Lower leg skin (tissue), 4 donors: Measurements from ENCODE around the gene REM2. TPM values are rescaled to one million over a fixed set of nuclear protein-coding genes. Genes with fewer than 3 reads are reported as not detected.

Experiments used
- DNase-seq, 2 donors: peaks; one replicate each; pipeline ENCODE4 v3.0.0-alpha.2; 2019; ENCODE audit warnings: low spot score in 2 of 2
- H3K4me3 ChIP-seq: fragments of 200-600 bp; sonication (generic); 2 replicates; pipeline ENCODE4 v1.5.1; 2017; ENCODE audit warnings: mild to moderate bottlenecking, low read depth; ENCODE audit not compliant: poor library complexity, severe bottlenecking
- CTCF ChIP-seq, 3 donors: fragments of 450-650 bp; IDR thresholded peaks; one replicate each; pipeline ENCODE4 v1.5.1; 2016; ENCODE audit warnings: antibody characterized with exemption in 3 of 3, mild to moderate bottlenecking in 3 of 3, moderate library complexity in 2 of 3
- POLR2A ChIP-seq, 2 donors: fragments of 450-650 bp; IDR thresholded peaks; one replicate each; pipeline ENCODE4 v1.6.1; 2016 to 2017; ENCODE audit warnings: antibody characterized with exemption in 2 of 2, mild to moderate bottlenecking in 1 of 2, moderate library complexity in 1 of 2
- WGBS, 2 donors: methylation state at CpG; one replicate each; pipeline ENCODE4 v1.1.5; 2018; 5-methylcytosine and 5-hydroxymethylcytosine counted together
- intact Hi-C: fragments of 100-400 bp; cut with DNase I; formaldehyde crosslinking; loops from one replicate; pipeline ENCODE4 v1.15.0; 2023; ENCODE audit warnings: low total_unique reads
- total RNA-seq, 4 donors: library from RNA; depleted of rRNA; stranded (reverse); fragments of >200 nt; gene quantifications; one replicate each; pipeline ENCODE4 v1.1.0, GENCODE V29; 2016

REM2 gene
- 1 to 10 TPM in 2 of 4 donors, under 1 TPM in 2; 0.52 to 2.5 (median 1.5) TPM for total RNA-seq

- no peak for DNase-seq
- WGBS, 2 donors = 35 to 37% methylated on average over 14 to 15 of the region's 15 CpGs
- peak in 1 of 3 donors; percentile 17 for TF ChIP-seq CTCF (IDR thresholded peaks at IDR 0.05)
- TF ChIP-seq POLR2A (IDR thresholded peaks at IDR 0.05) = no peak
- no peak within 1 kb of the TSS for H3K4me3 ChIP-seq
- intact Hi-C loops = no loop called here
Observed at GRCh38 chr14:22883173-22883976, at the start of gene REM2. Gene REM2 (plus strand): TSS chr14:22883222. CDS start chr14:22883288, 66 bp downstream.

- intact Hi-C loops = no loop called here
- WGBS, 2 donors = 86 to 90% methylated on average over 3 of the region's 3 CpGs
- H3K4me3 ChIP-seq = no peak overlapping the region
Observed at GRCh38 chr14:22835505-22835904, 47.5 kb upstream of the REM2 start.

GRCh38 chr14:22836301-22837113 lies 46.5 kb upstream of the REM2 start, which contains the start of gene MMP14:
Gene MMP14 (plus strand): TSS chr14:22836585. CDS start chr14:22836818, 233 bp downstream.
- peak; percentile 84 to 96 for DNase-seq
- H3K4me3 ChIP-seq = peak within 1 kb of the TSS; percentile 63
- TF ChIP-seq POLR2A (IDR thresholded peaks at IDR 0.05) (peak in 1 of 2 donors; percentile 18), CTCF (IDR thresholded peaks at IDR 0.05) (no peak)
- intact Hi-C loops = no loop called here
- 2 to 3% methylated on average over 31 to 39 of the region's 46 CpGs for WGBS, 2 donors

More at GRCh38 chr14:22835505-22835904, 47.5 kb upstream of the REM2 start:
- TF ChIP-seq POLR2A (IDR thresholded peaks at IDR 0.05) = no peak
- TF ChIP-seq CTCF (IDR thresholded peaks at IDR 0.05) = no peak
- DNase-seq = no peak

GRCh38 chr14:22837114-22837749 lies 45.8 kb upstream of the REM2 start:
- peak overlapping the region; percentile 63 for H3K4me3 ChIP-seq
- 2 to 6% methylated on average over 41 to 57 of the region's 57 CpGs for WGBS, 2 donors
- DNase-seq = no peak
- TF ChIP-seq CTCF (IDR thresholded peaks at IDR 0.05) (no peak), POLR2A (IDR thresholded peaks at IDR 0.05) (no peak)
- intact Hi-C loops = no loop called here

GRCh38 chr14:22837750-22838538 lies 45.1 kb upstream of the REM2 start:
- TF ChIP-seq POLR2A (IDR thresholded peaks at IDR 0.05) (peak in 1 of 2 donors; percentile 5), CTCF (IDR thresholded peaks at IDR 0.05) (no peak)
- H3K4me3 ChIP-seq = peak overlapping the region; percentile 63
- intact Hi-C loops = no loop called here
- 5 to 16% methylated on average over 23 to 25 of the region's 25 CpGs for WGBS, 2 donors
- DNase-seq = peak; percentile 83 to 96
